ENCODE measurements around the gene BTBD16.

Gene BTBD16

GRCh38 chr10:122271076-122271475 is at the start of gene BTBD16:
TSS of gene BTBD16 (plus strand) at chr10:122271296. CDS start at chr10:122275082, 3,786 bp downstream.
- no peak for DNase-seq

GRCh38 chr10:122221958-122222357 is 49.1 kb upstream of the BTBD16 start:
- DNase-seq: no peak

- DNase-seq: no peak
These were observed 48.5 kb upstream of the BTBD16 start for GRCh38 chr10:122222638-122223037.

- no peak for DNase-seq
These were observed 46.9 kb upstream of the BTBD16 start for GRCh38 chr10:122224159-122224558.

GRCh38 chr10:122225330-122225729 is 45.8 kb upstream of the BTBD16 start:
- DNase-seq: no peak

- no peak for DNase-seq
These were observed 43.3 kb upstream of the BTBD16 start for GRCh38 chr10:122227754-122228153.

GRCh38 chr10:122229666-122230065 is 41.4 kb upstream of the BTBD16 start:
- DNase-seq: no peak

- DNase-seq: no peak
These were observed 40.9 kb upstream of the BTBD16 start for GRCh38 chr10:122230222-122230621.

- no peak for DNase-seq
These were observed 38.3 kb upstream of the BTBD16 start for GRCh38 chr10:122232769-122233168.

- DNase-seq: no peak
These were observed 37.2 kb upstream of the BTBD16 start for GRCh38 chr10:122233857-122234348.

- DNase-seq: no peak
These were observed 36.7 kb upstream of the BTBD16 start for GRCh38 chr10:122234416-122234815.

GRCh38 chr10:122236690-122237306 is 34.3 kb upstream of the BTBD16 start:
- no peak for DNase-seq

GRCh38 chr10:122237331-122237990 is 33.6 kb upstream of the BTBD16 start:
- no peak for DNase-seq

- DNase-seq: no peak
These were observed 31.4 kb upstream of the BTBD16 start for GRCh38 chr10:122239578-122240257.

- DNase-seq: no peak
These were observed 30.7 kb upstream of the BTBD16 start for GRCh38 chr10:122240401-122240800.

GRCh38 chr10:122241836-122242235 is 29.3 kb upstream of the BTBD16 start:
- DNase-seq: no peak

GRCh38 chr10:122243550-122243949 is 27.5 kb upstream of the BTBD16 start:
- DNase-seq: no peak

GRCh38 chr10:122244001-122244975 is 26.8 kb upstream of the BTBD16 start:
- peak; percentile 4 for DNase-seq

GRCh38 chr10:122245136-122245535 is 26.0 kb upstream of the BTBD16 start:
- no peak for DNase-seq

GRCh38 chr10:122245897-122246296 is 25.2 kb upstream of the BTBD16 start:
- no peak for DNase-seq

- DNase-seq: no peak
These were observed 24.1 kb upstream of the BTBD16 start for GRCh38 chr10:122246830-122247520.

Data from NCI-H526 treated with DMSO at 0.1 percent for 48 hours (cell line).